GM12878 (cell line): ENCODE data around the gene LIM2. TPM values are rescaled to one million over a fixed set of nuclear protein-coding genes. Genes with fewer than 3 reads are reported as not detected.

Experiments used
- ATAC-seq: fragments of 200-7000 bp; cut with Tn5 transposase; 3 replicates; pipeline ENCODE4 v1.9.1; 2020; ENCODE audit warnings: mild to moderate bottlenecking, moderate library complexity
- BruUV-seq: library from RNA; stranded (reverse); fragments of 400-500 nt; replicated peaks from 2 replicates; lab custom pipeline; 2021; lab: Mats Ljungman, UMichigan
- CTCF ChIA-PET: fragments of 300-600 bp; sonication (Branson Sonifier 250); formaldehyde crosslinking; extraction: SDS; loops from one replicate; lab custom pipeline; 2021; ENCODE audit warnings: inconsistent platforms; lab: Yijun Ruan, JAX
- POLR2A ChIA-PET: fragments of 350-600 bp; formaldehyde crosslinking; extraction: SDS; loops from one replicate; lab custom pipeline; 2021; ENCODE audit warnings: inconsistent platforms; lab: Charles Lee
- RAD21 ChIA-PET: fragments of 300-600 bp; sonication (Branson Sonifier 250); formaldehyde crosslinking; loops from one replicate; lab custom pipeline; 2023; ENCODE audit warnings: antibody characterized with exemption; ENCODE audit not compliant: unreplicated experiment; lab: Charles Lee
- SMC1A ChIA-PET: fragments of 300-600 bp; sonication (Branson Sonifier 250); formaldehyde crosslinking; loops from one replicate; lab custom pipeline; 2023; ENCODE audit not compliant: unreplicated experiment, uncharacterized antibody; lab: Charles Lee
- DNase-seq: peaks from one replicate; pipeline ENCODE4 v3.0.0-alpha.2; 2011; ENCODE audit warnings: low read depth, low spot score
- FAIRE-seq: peaks from 3 replicates; lab custom pipeline; 2011; peaks lifted over from hg19 to GRCh38; lab: Jason Lieb, UNC
- H2AFZ ChIP-seq: 2 replicates; pipeline ENCODE4 v1.6.0; 2011; ENCODE audit warnings: low read depth, low read length, control low read depth; ENCODE audit not compliant: control insufficient read depth
- H3K27ac ChIP-seq: 2 replicates; pipeline ENCODE4 v1.5.1; 2011; ENCODE audit warnings: control low read depth; ENCODE audit not compliant: control insufficient read depth, insufficient read depth
- H3K27me3 ChIP-seq, 2 experiments: replicated peaks in 1 of 2; 2 replicates each; pipeline versions ENCODE4 v1.6.0 to v1.6.1; 2011; ENCODE audit warnings: low read length in 1 of 2; ENCODE audit not compliant: control insufficient read depth in 2 of 2, insufficient read depth in 2 of 2
- H3K36me3 ChIP-seq, 2 experiments: 2 replicates each; pipeline ENCODE4 v1.5.1; 2011; ENCODE audit warnings: low read length in 1 of 2; ENCODE audit not compliant: control insufficient read depth in 2 of 2, insufficient read depth in 2 of 2
- H3K4me1 ChIP-seq: 2 replicates; pipeline ENCODE4 v1.6.1; 2011; ENCODE audit warnings: mild to moderate bottlenecking, low read length, moderate library complexity, mixed read lengths; ENCODE audit not compliant: control insufficient read depth, insufficient read depth
- H3K4me2 ChIP-seq: 2 replicates; pipeline ENCODE4 v1.6.0; 2011; ENCODE audit warnings: control low read depth; ENCODE audit not compliant: control insufficient read depth, insufficient read depth
- H3K4me3 ChIP-seq: fragments of 200-600 bp; sonication (generic); 2 replicates; pipeline ENCODE4 v1.5.1; 2016
- H3K79me2 ChIP-seq: 2 replicates; pipeline ENCODE4 v1.6.0; 2011; ENCODE audit warnings: low read length; ENCODE audit not compliant: control insufficient read depth, insufficient read depth
- H3K9ac ChIP-seq: 2 replicates; pipeline ENCODE4 v1.8.0; 2011; ENCODE audit warnings: low read length, control low read depth, mixed read lengths; ENCODE audit not compliant: control insufficient read depth, insufficient read depth
- H3K9me3 ChIP-seq: replicated peaks from 3 replicates; pipeline ENCODE4 v1.5.1; 2011; ENCODE audit warnings: mild to moderate bottlenecking, low read length; ENCODE audit not compliant: control insufficient read depth, insufficient read depth
- H4K20me1 ChIP-seq: 2 replicates; pipeline ENCODE4 v1.6.0; 2011; ENCODE audit not compliant: control insufficient read depth, insufficient read depth
- IKZF2 ChIP-seq, 2 experiments: fragments of 450-650 bp; IDR thresholded peaks; 2 replicates each; pipeline ENCODE4 v1.6.1; 2017; ENCODE audit warnings: mild to moderate bottlenecking in 2 of 2, moderate library complexity in 2 of 2
- NBN ChIP-seq: fragments of 450-650 bp; IDR thresholded peaks from 2 replicates; pipeline ENCODE4 v1.6.1; 2016
- WGBS: methylation state at CpG from one replicate; pipeline ENCODE4 v1.1.6; 2016; ENCODE audit warnings: low lambda C conversion rate; ENCODE audit not compliant: insufficient replicate concordance, insufficient coverage; ENCODE audit errors: missing lambda C conversion rate; 5-methylcytosine and 5-hydroxymethylcytosine counted together
- in situ Hi-C: fragments of 300-500 bp; cut with MboI; formaldehyde crosslinking; loops from 9 replicates; pipeline ENCODE4 v1.14.3; 2018; ENCODE audit warnings: mixed read lengths
- intact Hi-C: fragments of 100-400 bp; cut with micrococcal nuclease; formaldehyde crosslinking; loops from one replicate; pipeline ENCODE4 v1.14.2; 2022; ENCODE audit not compliant: unreplicated experiment
- polyA plus RNA-seq, 11 experiments: library from polyadenylated mRNA; depleted of rRNA in 4 of 11; unstranded in 6 of 11; stranded (reverse) in 5 of 11; fragments of >200 nt; fragmentation: Nextera tagmentation in 4 of 11; fragmentation: Illumina TruSeq in 1 of 11; extraction: Ambion mirVana in 4 of 11; extraction: Trizol in 1 of 11; gene quantifications; 1 replicate in 1 of 11; 2 replicates in 10 of 11; pipeline versions ENCODE4 v1.2.1 to v1.2.3, GENCODE V29; 2011 to 2016; ENCODE audit warnings: inconsistent platforms in 2 of 11, missing spikeins in 2 of 11, low read depth in 1 of 11
- total RNA-seq, 4 experiments: library from RNA; depleted of rRNA in 3 of 4; stranded (reverse); fragments of >200 nt in 3 of 4; fragmentation: Illumina TruSeq in 1 of 4; extraction: Trizol in 1 of 4; gene quantifications; 2 replicates each; pipeline versions ENCODE4 v1.2.1 to v1.2.3, GENCODE V29; 2013 to 2021
- TF ChIP-seq, protein P1 (sequence below): fragments of 450-650 bp; IDR thresholded peaks from 2 replicates; pipeline ENCODE4 v1.6.1; 2016; ENCODE audit warnings: mild to moderate bottlenecking, moderate library complexity, borderline replicate concordance

Gene LIM2
- total and polyA plus RNA-seq, 10 of the 15 experiments (the other 5 are each of a cell fraction or from before 2014, with no cell fraction given), result not detected

GRCh38 chr19:51339313-51339686 is 48.5 kb downstream of the LIM2 start:
- no TSS peak for BruUV-seq
- in situ Hi-C loops, result loop anchor here (5.0 kb wide), 2 partner anchors 98 to 323 kb away; no protein-coding TSS in a partner anchor
- Histone ChIP-seq H2AFZ (peak overlapping the region; percentile 67), H4K20me1 (no peaks in the 10 kb centered on the region), H3K27me3 (no peaks in the 10 kb centered on the region), H3K4me1 (peaks cover 11% of the 10 kb centered on the region), H3K79me2 (no peaks in the 10 kb centered on the region), H3K27ac (peak overlapping the region; percentile 22), H3K4me2 (peak overlapping the region; percentile 100), H3K9ac (peak overlapping the region; percentile 18; the same call in 1 of the 2 replicates), H3K4me3 (peak overlapping the region; percentile 60; the same call in 1 of the 2 replicates), H3K9me3 (no peaks in the 10 kb centered on the region), H3K36me3 (no peaks in the 10 kb centered on the region)
- DNase-seq (no peak), ATAC-seq (peak; percentile 2), FAIRE-seq (no peak)
- intact Hi-C loops, result loop anchor here (1.0 to 10.0 kb wide), 4 partner anchors 28 to 316 kb away; partner anchors contain the start of gene ETFB
- ChIA-PET RAD21 (interaction anchor here (0.6 to 3.2 kb wide), 20 partner anchors 20 to 439 kb away, joined by 3 to 32 read pairs (median 4); partner anchors contain the start of genes ETFB and SIGLEC10), CTCF (interaction anchor here (1.0 to 5.1 kb wide), 13 partner anchors 26 to 322 kb away, joined by 3 to 47 read pairs (median 6); partner anchors contain the start of genes ETFB, NKG7 and SIGLEC10), SMC1A (interaction anchor here (0.7 to 1.9 kb wide), 8 partner anchors 23 to 103 kb away, joined by 3 to 6 read pairs (median 3); partner anchors contain the start of gene SIGLEC10), POLR2A (interaction anchor here (1.0 to 2.6 kb wide), 5 partner anchors 26 to 78 kb away, joined by 3 to 13 read pairs (median 11); partner anchors contain the start of genes ETFB and SIGLEC10)
- TF ChIP-seq, protein P1, sequence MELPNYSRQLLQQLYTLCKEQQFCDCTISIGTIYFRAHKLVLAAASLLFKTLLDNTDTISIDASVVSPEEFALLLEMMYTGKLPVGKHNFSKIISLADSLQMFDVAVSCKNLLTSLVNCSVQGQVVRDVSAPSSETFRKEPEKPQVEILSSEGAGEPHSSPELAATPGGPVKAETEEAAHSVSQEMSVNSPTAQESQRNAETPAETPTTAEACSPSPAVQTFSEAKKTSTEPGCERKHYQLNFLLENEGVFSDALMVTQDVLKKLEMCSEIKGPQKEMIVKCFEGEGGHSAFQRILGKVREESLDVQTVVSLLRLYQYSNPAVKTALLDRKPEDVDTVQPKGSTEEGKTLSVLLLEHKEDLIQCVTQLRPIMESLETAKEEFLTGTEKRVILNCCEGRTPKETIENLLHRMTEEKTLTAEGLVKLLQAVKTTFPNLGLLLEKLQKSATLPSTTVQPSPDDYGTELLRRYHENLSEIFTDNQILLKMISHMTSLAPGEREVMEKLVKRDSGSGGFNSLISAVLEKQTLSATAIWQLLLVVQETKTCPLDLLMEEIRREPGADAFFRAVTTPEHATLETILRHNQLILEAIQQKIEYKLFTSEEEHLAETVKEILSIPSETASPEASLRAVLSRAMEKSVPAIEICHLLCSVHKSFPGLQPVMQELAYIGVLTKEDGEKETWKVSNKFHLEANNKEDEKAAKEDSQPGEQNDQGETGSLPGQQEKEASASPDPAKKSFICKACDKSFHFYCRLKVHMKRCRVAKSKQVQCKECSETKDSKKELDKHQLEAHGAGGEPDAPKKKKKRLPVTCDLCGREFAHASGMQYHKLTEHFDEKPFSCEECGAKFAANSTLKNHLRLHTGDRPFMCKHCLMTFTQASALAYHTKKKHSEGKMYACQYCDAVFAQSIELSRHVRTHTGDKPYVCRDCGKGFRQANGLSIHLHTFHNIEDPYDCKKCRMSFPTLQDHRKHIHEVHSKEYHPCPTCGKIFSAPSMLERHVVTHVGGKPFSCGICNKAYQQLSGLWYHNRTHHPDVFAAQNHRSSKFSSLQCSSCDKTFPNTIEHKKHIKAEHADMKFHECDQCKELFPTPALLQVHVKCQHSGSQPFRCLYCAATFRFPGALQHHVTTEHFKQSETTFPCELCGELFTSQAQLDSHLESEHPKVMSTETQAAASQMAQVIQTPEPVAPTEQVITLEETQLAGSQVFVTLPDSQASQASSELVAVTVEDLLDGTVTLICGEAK, result no peak
- TF ChIP-seq IKZF2 (IDR thresholded peaks at IDR 0.05) (peak; percentile 55; a peak in 3 of 4 replicates), NBN (0 out of 2 replicates have a peak, but pooled peaks have one; percentile 60)
- 2% methylated on average over 10 of the region's 10 CpGs for WGBS
